HepG2 (cell line): Measurements from ENCODE around the gene ZNF414. TPM values are rescaled to one million over a fixed set of nuclear protein-coding genes. Genes with fewer than 3 reads are reported as not detected.

Experiments used
- ATAC-seq: fragments of 200-7000 bp; cut with Tn5 transposase; 3 replicates; pipeline ENCODE4 v1.9.1; 2020; ENCODE audit warnings: mild to moderate bottlenecking, moderate library complexity
- BruUV-seq: library from RNA; stranded (reverse); fragments of 400-500 nt; replicated peaks from 2 replicates; lab custom pipeline; 2021; lab: Mats Ljungman, UMichigan
- CTCF ChIA-PET: fragments of 300-600 bp; formaldehyde crosslinking; extraction: SDS; loops from one replicate; lab custom pipeline; 2021; ENCODE audit warnings: low total read pairs, inconsistent platforms, low intra/inter-chr PET ratio; lab: Yijun Ruan, JAX
- POLR2A ChIA-PET: fragments of 350-600 bp; sonication (Branson Sonifier 250); formaldehyde crosslinking; loops from one replicate; lab custom pipeline; 2020; ENCODE audit warnings: antibody characterized with exemption, inconsistent platforms; lab: Yijun Ruan, JAX
- DNase-seq: peaks from one replicate; pipeline ENCODE4 v3.0.0-alpha.2; 2015; ENCODE audit warnings: low spot score
- FAIRE-seq: peaks from 3 replicates; lab custom pipeline; 2011; peaks lifted over from hg19 to GRCh38; lab: Jason Lieb, UNC
- H2AFZ ChIP-seq: one replicate; pipeline ENCODE4 v1.6.1; 2011; ENCODE audit warnings: low read length, inconsistent platforms
- H3K27ac ChIP-seq: fragments of 300-600 bp; 3 replicates; pipeline ENCODE4 v1.8.0; 2011; ENCODE audit warnings: mixed run types, mild to moderate bottlenecking, mixed read lengths, low read length, inconsistent platforms; ENCODE audit not compliant: insufficient read depth; ENCODE audit errors: extremely low read length
- H3K27me3 ChIP-seq, 2 experiments: fragments of 200-600 bp in 1 of 2; 2 replicates in 1 of 2; 3 replicates in 1 of 2; pipeline versions ENCODE4 v1.6.0 to v1.8.0; 2011; ENCODE audit warnings: low read length in 2 of 2, mild to moderate bottlenecking in 2 of 2, moderate library complexity in 2 of 2, inconsistent platforms in 1 of 2; ENCODE audit not compliant: insufficient read depth in 2 of 2, control insufficient read depth in 1 of 2
- H3K36me3 ChIP-seq, 2 experiments: fragments of 200-600 bp in 1 of 2; replicated peaks in 1 of 2; 2 replicates in 1 of 2; 3 replicates in 1 of 2; pipeline versions ENCODE4 v1.5.1 to v1.8.0; 2011; ENCODE audit warnings: low read length in 2 of 2, inconsistent platforms in 1 of 2; ENCODE audit not compliant: insufficient read depth in 2 of 2, control insufficient read depth in 1 of 2
- H3K4me1 ChIP-seq: 2 replicates; pipeline ENCODE4 v1.5.1; 2012; ENCODE audit warnings: low read length, inconsistent platforms; ENCODE audit not compliant: insufficient read depth
- H3K4me2 ChIP-seq: 2 replicates; pipeline ENCODE4 v1.6.0; 2011; ENCODE audit warnings: low read depth, low read length, inconsistent platforms
- H3K4me3 ChIP-seq, 3 experiments: fragments of 200-600 bp in 1 of 3; sonication (generic), shearing (Covaris generic) in 1 of 3; replicated peaks in 1 of 3; 2 replicates each; pipeline ENCODE4 v1.5.1; 2011 to 2016; ENCODE audit warnings: low read length in 3 of 3, inconsistent platforms in 2 of 3, low read depth in 2 of 3, mild to moderate bottlenecking in 2 of 3, control low read depth in 1 of 3, mixed read lengths in 1 of 3; ENCODE audit not compliant: insufficient read depth in 1 of 3
- H3K79me2 ChIP-seq: one replicate; pipeline ENCODE4 v1.6.1; 2011; ENCODE audit warnings: low read length, inconsistent platforms; ENCODE audit not compliant: insufficient read depth
- H3K9ac ChIP-seq: 2 replicates; pipeline ENCODE4 v1.6.0; 2011; ENCODE audit warnings: mild to moderate bottlenecking, low read depth, low read length, inconsistent platforms; ENCODE audit not compliant: insufficient read depth
- H3K9me3 ChIP-seq: 2 replicates; pipeline ENCODE4 v1.5.1; 2012; ENCODE audit warnings: mild to moderate bottlenecking, low read length
- H4K20me1 ChIP-seq: 2 replicates; pipeline ENCODE4 v1.6.0; 2011; ENCODE audit warnings: inconsistent platforms, mild to moderate bottlenecking, low read length, moderate library complexity; ENCODE audit not compliant: insufficient read depth
- CEBPB ChIP-seq: IDR thresholded peaks from 2 replicates; pipeline ENCODE4 v1.6.1; 2011; ENCODE audit warnings: low read depth, low read length, improper control_type of control experiment, borderline replicate concordance
- ZNF253 ChIP-seq: sonication (generic); formaldehyde crosslinking; IDR thresholded peaks from 2 replicates; pipeline ENCODE4 v1.8.0; 2022; ENCODE audit warnings: mild to moderate bottlenecking, missing genetic modification reagents, borderline replicate concordance
- ZNF430 ChIP-seq: sonication (generic); formaldehyde crosslinking; IDR thresholded peaks from 2 replicates; pipeline ENCODE4 v1.9.0; 2021; ENCODE audit warnings: mild to moderate bottlenecking, missing genetic modification reagents
- ZNF605 ChIP-seq: sonication (generic); formaldehyde crosslinking; IDR thresholded peaks from 2 replicates; pipeline ENCODE4 v1.8.0; 2022; ENCODE audit warnings: mild to moderate bottlenecking, missing genetic modification reagents
- WGBS: methylation state at CpG from one replicate; pipeline ENCODE4 v1.1.6; 2017; ENCODE audit warnings: low lambda C conversion rate; 5-methylcytosine and 5-hydroxymethylcytosine counted together
- in situ Hi-C: cut with HindIII; loops from 2 replicates; pipeline ENCODE4 v1.10.0; 2017; ENCODE audit warnings: low pct_unique_long_range_greater_than_20kb; ENCODE audit not compliant: extremely low pct_ligation_motif_present
- intact Hi-C: fragments of 100-400 bp; cut with micrococcal nuclease; formaldehyde crosslinking; loops from one replicate; pipeline ENCODE4 v1.10.0; 2022; ENCODE audit not compliant: unreplicated experiment
- polyA plus RNA-seq, 8 experiments: library from polyadenylated mRNA; depleted of rRNA in 3 of 8; stranded (reverse) in 7 of 8; unstranded in 1 of 8; fragments of >200 nt; fragmentation: Illumina TruSeq in 4 of 8; extraction: Trizol in 4 of 8; gene quantifications; 2 replicates each; pipeline versions ENCODE4 v1.2.1 to v1.2.3, GENCODE V29; 2011 to 2016; ENCODE audit warnings: low read depth in 4 of 8, missing spikeins in 1 of 8, mixed read lengths in 1 of 8; ENCODE audit not compliant: insufficient read depth in 1 of 8
- total RNA-seq, 5 experiments: library from RNA; depleted of rRNA; stranded (reverse); fragments of >200 nt; fragmentation: Illumina TruSeq; extraction: Trizol; gene quantifications; 2 replicates each; pipeline ENCODE4 v1.2.3, GENCODE V29; 2016; ENCODE audit warnings: low read depth in 1 of 5
- TF ChIP-seq, protein P1 (sequence below): sonication (generic); formaldehyde crosslinking; IDR thresholded peaks from 2 replicates; pipeline ENCODE4 v1.4.0; 2020; ENCODE audit warnings: mild to moderate bottlenecking, missing genetic modification reagents

Gene ZNF414
- total and polyA plus RNA-seq, 2 of the 13 experiments (the other 11 are each of a cell fraction or from before 2014, with no cell fraction given): 2.5 to 4.0 TPM

DNA sequence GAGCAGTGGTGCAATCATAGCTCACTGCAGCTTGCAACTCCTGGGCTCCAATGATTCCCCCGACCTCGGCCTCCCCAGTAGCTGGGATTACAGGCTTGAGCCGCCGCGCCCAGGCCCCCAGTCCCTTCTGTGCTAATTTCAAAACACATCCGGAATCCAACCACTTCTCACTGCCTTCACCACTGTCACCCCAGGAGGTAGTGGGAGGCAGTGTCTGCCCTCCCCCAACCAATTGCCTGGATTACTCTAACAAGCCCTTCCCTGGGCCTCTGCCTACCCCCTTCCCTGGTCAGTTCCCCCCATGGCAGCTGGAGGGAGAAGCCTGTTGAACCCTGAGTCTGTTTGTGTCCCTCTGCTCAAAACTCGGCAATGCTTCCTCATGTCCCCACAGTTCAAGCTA lies 13.8 kb downstream of the ZNF414 start:
- no peak overlapping the region for H2AFZ ChIP-seq
- DNase-seq (no peak), FAIRE-seq (no peak), ATAC-seq (peak; percentile 27)
- BruUV-seq: no TSS peak
- intact Hi-C loops (no loop called here), in situ Hi-C loops (no loop called here)
- H3K27ac ChIP-seq: no peak overlapping the region
- CTCF ChIA-PET: no interaction called here
- no peaks in the 10 kb centered on the region for H3K36me3 ChIP-seq
- H3K4me2 ChIP-seq: peak overlapping the region; percentile 77
- POLR2A ChIA-PET: no interaction called here
- no peaks in the 10 kb centered on the region for H4K20me1 ChIP-seq
- peaks cover 2 to 28% of the 10 kb centered on the region in 2 experiments; a peak in 3 of 5 replicates for H3K27me3 ChIP-seq
- H3K4me3 ChIP-seq: peak overlapping the region; percentile 6 to 59 (median 38); a peak in 5 of 6 replicates
- no peaks in the 10 kb centered on the region for H3K79me2 ChIP-seq
- no peak for TF ChIP-seq ZNF253
- peak; percentile 31; the same call in 1 of the 2 replicates for TF ChIP-seq ZNF430 (CRISPR knock-in tag)
- TF ChIP-seq ZNF605 (CRISPR knock-in tag): 0 out of 2 replicates have a peak, but pooled peaks have one; percentile 35
- TF ChIP-seq, protein P1, sequence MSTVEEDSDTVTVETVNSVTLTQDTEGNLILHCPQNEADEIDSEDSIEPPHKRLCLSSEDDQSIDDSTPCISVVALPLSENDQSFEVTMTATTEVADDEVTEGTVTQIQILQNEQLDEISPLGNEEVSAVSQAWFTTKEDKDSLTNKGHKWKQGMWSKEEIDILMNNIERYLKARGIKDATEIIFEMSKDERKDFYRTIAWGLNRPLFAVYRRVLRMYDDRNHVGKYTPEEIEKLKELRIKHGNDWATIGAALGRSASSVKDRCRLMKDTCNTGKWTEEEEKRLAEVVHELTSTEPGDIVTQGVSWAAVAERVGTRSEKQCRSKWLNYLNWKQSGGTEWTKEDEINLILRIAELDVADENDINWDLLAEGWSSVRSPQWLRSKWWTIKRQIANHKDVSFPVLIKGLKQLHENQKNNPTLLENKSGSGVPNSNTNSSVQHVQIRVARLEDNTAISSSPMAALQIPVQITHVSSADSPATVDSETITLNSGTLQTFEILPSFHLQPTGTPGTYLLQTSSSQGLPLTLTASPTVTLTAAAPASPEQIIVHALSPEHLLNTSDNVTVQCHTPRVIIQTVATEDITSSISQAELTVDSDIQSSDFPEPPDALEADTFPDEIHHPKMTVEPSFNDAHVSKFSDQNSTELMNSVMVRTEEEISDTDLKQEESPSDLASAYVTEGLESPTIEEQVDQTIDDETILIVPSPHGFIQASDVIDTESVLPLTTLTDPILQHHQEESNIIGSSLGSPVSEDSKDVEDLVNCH (CRISPR knock-in tag): no peak
- TF ChIP-seq CEBPB: 0 out of 2 replicates have a peak, but pooled peaks have one; percentile 10
- H3K4me1 ChIP-seq: peaks cover 28% of the 10 kb centered on the region
- H3K9ac ChIP-seq: 0 out of 2 replicates have a peak overlapping the region, but pooled peaks have one; percentile 32
- 0% methylated on average over 7 of the region's 7 CpGs for WGBS
- H3K9me3 ChIP-seq: no peaks in the 10 kb centered on the region
